ENCODE results near the gene EMC10.
"Not testable (repeated sequence)": the region's sequence is repeated elsewhere in the genome, so short reads cannot be mapped to it uniquely, and the experiment has no call there.

DNA sequence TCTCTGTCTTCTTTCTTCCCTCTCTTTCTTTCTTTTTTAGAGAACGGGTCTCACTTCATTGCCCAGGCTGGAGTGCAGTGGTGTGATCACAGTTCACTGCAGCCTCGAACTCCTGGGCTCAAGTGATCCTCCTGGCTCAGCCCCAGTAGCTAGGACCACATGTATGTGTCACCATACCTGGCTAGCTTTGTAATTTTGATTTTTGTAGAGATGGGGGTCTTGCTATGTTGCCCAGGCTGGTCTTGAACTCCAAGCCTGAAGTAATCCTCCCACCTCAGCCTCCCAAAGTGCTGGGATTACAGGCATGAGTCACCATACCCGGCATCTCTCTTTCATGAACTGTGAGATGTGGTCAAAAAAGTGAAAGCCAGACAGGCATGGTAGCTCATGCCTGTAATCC lies 3.0 kb upstream of the EMC10 start:
- TF ChIP-seq, protein P1, sequence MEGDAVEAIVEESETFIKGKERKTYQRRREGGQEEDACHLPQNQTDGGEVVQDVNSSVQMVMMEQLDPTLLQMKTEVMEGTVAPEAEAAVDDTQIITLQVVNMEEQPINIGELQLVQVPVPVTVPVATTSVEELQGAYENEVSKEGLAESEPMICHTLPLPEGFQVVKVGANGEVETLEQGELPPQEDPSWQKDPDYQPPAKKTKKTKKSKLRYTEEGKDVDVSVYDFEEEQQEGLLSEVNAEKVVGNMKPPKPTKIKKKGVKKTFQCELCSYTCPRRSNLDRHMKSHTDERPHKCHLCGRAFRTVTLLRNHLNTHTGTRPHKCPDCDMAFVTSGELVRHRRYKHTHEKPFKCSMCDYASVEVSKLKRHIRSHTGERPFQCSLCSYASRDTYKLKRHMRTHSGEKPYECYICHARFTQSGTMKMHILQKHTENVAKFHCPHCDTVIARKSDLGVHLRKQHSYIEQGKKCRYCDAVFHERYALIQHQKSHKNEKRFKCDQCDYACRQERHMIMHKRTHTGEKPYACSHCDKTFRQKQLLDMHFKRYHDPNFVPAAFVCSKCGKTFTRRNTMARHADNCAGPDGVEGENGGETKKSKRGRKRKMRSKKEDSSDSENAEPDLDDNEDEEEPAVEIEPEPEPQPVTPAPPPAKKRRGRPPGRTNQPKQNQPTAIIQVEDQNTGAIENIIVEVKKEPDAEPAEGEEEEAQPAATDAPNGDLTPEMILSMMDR (conservative IDR thresholded peaks at IDR 0.05; ENCODE audit: low read depth, low read length) = not testable (repeated sequence)
- not testable (repeated sequence) for TF ChIP-seq EZH2 (IDR thresholded peaks at IDR 0.05; ENCODE audit: low read length, unreplicated experiment)
